Neural progenitor cell (in vitro differentiated cells): Measurements from ENCODE around the gene CCDC177. TPM values are rescaled to one million over a fixed set of nuclear protein-coding genes. Genes with fewer than 3 reads are reported as not detected.

Source experiments
- DNase-seq: peaks from one replicate; pipeline ENCODE4 v3.0.0-alpha.2; 2016; ENCODE audit warnings: low spot score
- H2AFZ ChIP-seq: fragments of 200-600 bp; sonication (generic); replicated peaks from 2 replicates; pipeline ENCODE4 v1.6.1; 2016; ENCODE audit warnings: antibody characterized with exemption
- H3F3A ChIP-seq: fragments of 200-600 bp; sonication (generic); 2 replicates; pipeline ENCODE4 v1.6.1; 2016; ENCODE audit warnings: antibody characterized with exemption, low read depth
- H3K27ac ChIP-seq: fragments of 200-600 bp; sonication (generic); 2 replicates; pipeline ENCODE4 v1.5.1; 2016; ENCODE audit warnings: mild to moderate bottlenecking
- H3K27me3 ChIP-seq: fragments of 200-600 bp; sonication (generic); 2 replicates; pipeline ENCODE4 v1.6.1; 2016; ENCODE audit warnings: mild to moderate bottlenecking, moderate library complexity
- H3K36me3 ChIP-seq: fragments of 200-600 bp; sonication (generic); 2 replicates; pipeline ENCODE4 v1.5.1; 2016
- H3K4me1 ChIP-seq: fragments of 200-600 bp; sonication (generic); 2 replicates; pipeline ENCODE4 v1.6.1; 2016; ENCODE audit warnings: mixed run types
- H3K4me2 ChIP-seq: fragments of 200-600 bp; sonication (generic); 2 replicates; pipeline ENCODE4 v1.6.1; 2016
- H3K4me3 ChIP-seq: fragments of 200-600 bp; sonication (generic); 2 replicates; pipeline ENCODE4 v1.5.1; 2016
- H3K79me2 ChIP-seq: fragments of 200-600 bp; sonication (generic); 2 replicates; pipeline ENCODE4 v1.6.1; 2016; ENCODE audit warnings: low read depth
- H3K9ac ChIP-seq: fragments of 200-600 bp; sonication (generic); 2 replicates; pipeline ENCODE4 v1.6.1; 2016
- H3K9me3 ChIP-seq: fragments of 200-600 bp; sonication (generic); 2 replicates; pipeline ENCODE4 v1.5.1; 2016; ENCODE audit warnings: low read depth
- H4K20me1 ChIP-seq: fragments of 200-600 bp; sonication (generic); 2 replicates; pipeline ENCODE4 v1.6.1; 2016; ENCODE audit warnings: low read depth
- H3K27ac Mint-ChIP-seq: 3 replicates; pipeline ENCODE4 v1.8.0; 2021; ENCODE audit warnings: mixed read lengths
- H3K27me3 Mint-ChIP-seq: 2 replicates; pipeline ENCODE4 v1.8.0; 2022; ENCODE audit warnings: low read depth, mild to moderate bottlenecking, inconsistent platforms, moderate library complexity, mixed read lengths; ENCODE audit not compliant: insufficient read depth
- H3K36me3 Mint-ChIP-seq: 3 replicates; pipeline ENCODE4 v1.8.0; 2021; ENCODE audit warnings: mixed read lengths
- H3K4me1 Mint-ChIP-seq: 3 replicates; pipeline ENCODE4 v1.8.0; 2021; ENCODE audit warnings: mixed read lengths
- H3K4me3 Mint-ChIP-seq: 3 replicates; pipeline ENCODE4 v1.8.0; 2021; ENCODE audit warnings: mild to moderate bottlenecking, moderate library complexity, mixed read lengths
- H3K9me3 Mint-ChIP-seq: 3 replicates; pipeline ENCODE4 v1.8.0; 2020; ENCODE audit warnings: mixed read lengths
- EZH2 ChIP-seq: fragments of 200-600 bp; sonication (generic); IDR thresholded peaks from 2 replicates; pipeline ENCODE4 v1.6.1; 2017; ENCODE audit warnings: antibody characterized with exemption, mild to moderate bottlenecking, moderate library complexity
- EZH2phosphoT487 ChIP-seq: fragments of 200-600 bp; sonication (generic); IDR thresholded peaks from 2 replicates; pipeline ENCODE4 v1.6.1; 2017; ENCODE audit warnings: antibody characterized with exemption
- total RNA-seq: library from RNA; depleted of rRNA; stranded (reverse); fragments of >200 nt; gene quantifications from 2 replicates; pipeline ENCODE4 v1.2.3, GENCODE V29; 2015; ENCODE audit warnings: low replicate concordance
- TF ChIP-seq, protein P1 (sequence below): fragments of 200-600 bp; sonication (generic); IDR thresholded peaks from 2 replicates; pipeline ENCODE4 v1.5.1; 2017; ENCODE audit warnings: antibody characterized with exemption, mild to moderate bottlenecking

Gene CCDC177
- total RNA-seq, 1 donor from 2014 or later = 8.6 TPM

DNA sequence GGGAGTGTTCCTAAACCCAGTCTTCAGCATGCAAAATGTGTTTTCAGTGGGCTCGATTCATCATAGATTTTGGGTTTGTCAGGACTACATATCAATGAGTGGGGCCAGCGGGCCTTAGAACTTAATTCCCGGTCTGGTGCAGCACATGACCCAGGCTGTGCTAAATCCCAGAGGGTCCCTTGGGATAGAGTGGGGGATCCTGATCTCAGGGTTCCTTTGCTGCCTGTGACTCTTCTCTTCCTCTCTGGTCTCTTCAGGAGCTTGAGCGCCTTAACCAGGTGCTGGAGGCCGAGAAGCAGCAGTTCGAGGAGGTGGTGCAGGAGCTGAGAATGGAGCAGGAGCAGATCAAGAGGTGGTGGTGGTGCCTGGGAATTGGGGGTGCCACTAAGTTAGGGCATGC lies 52.6 kb downstream of the CCDC177 start:
- H3K79me2 ChIP-seq = no peaks in the 10 kb centered on the region
- no peaks in the 10 kb centered on the region for H3K27me3 ChIP-seq
- peaks cover 15% of the 10 kb centered on the region for H3K4me1 Mint-ChIP-seq
- no peaks in the 10 kb centered on the region for H3K36me3 Mint-ChIP-seq
- H3K4me3 Mint-ChIP-seq = no peak overlapping the region
- no peak overlapping the region for H3K4me2 ChIP-seq
- H3K36me3 ChIP-seq = no peaks in the 10 kb centered on the region
- peaks cover 15% of the 10 kb centered on the region for H3K27me3 Mint-ChIP-seq
- H3F3A ChIP-seq = peaks cover 15% of the 10 kb centered on the region
- no peaks in the 10 kb centered on the region for H4K20me1 ChIP-seq
- H3K4me1 ChIP-seq = peaks cover 17% of the 10 kb centered on the region
- no peak for DNase-seq
- peaks cover 2% of the 10 kb centered on the region for H3K9me3 Mint-ChIP-seq
- no peak overlapping the region for H3K27ac Mint-ChIP-seq
- H3K4me3 ChIP-seq = no peak overlapping the region
- H3K27ac ChIP-seq = no peak overlapping the region
- H2AFZ ChIP-seq = no peak overlapping the region
- no peak overlapping the region for H3K9ac ChIP-seq
- TF ChIP-seq, protein P1, sequence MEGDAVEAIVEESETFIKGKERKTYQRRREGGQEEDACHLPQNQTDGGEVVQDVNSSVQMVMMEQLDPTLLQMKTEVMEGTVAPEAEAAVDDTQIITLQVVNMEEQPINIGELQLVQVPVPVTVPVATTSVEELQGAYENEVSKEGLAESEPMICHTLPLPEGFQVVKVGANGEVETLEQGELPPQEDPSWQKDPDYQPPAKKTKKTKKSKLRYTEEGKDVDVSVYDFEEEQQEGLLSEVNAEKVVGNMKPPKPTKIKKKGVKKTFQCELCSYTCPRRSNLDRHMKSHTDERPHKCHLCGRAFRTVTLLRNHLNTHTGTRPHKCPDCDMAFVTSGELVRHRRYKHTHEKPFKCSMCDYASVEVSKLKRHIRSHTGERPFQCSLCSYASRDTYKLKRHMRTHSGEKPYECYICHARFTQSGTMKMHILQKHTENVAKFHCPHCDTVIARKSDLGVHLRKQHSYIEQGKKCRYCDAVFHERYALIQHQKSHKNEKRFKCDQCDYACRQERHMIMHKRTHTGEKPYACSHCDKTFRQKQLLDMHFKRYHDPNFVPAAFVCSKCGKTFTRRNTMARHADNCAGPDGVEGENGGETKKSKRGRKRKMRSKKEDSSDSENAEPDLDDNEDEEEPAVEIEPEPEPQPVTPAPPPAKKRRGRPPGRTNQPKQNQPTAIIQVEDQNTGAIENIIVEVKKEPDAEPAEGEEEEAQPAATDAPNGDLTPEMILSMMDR = no peak
- no peak for TF ChIP-seq EZH2
- no peak for TF ChIP-seq EZH2phosphoT487
- H3K9me3 ChIP-seq = no peaks in the 10 kb centered on the region

Other genes with a start within 250 kb of the CCDC177 start
- 252 and 337 TPM in 2 replicates for gene ERH, start 176.6 kb downstream of the CCDC177 start, total RNA-seq
- gene SLC39A9, start 176.2 kb downstream of the CCDC177 start, total RNA-seq = 54.5 and 61.2 TPM in 2 replicates
- gene PLEKHD1, start 90.1 kb downstream of the CCDC177 start, total RNA-seq = not detected in 2 replicates
- gene SUSD6, start 36.7 kb upstream of the CCDC177 start, total RNA-seq = 6.3 and 9.2 TPM in 2 replicates
- 486 and 664 TPM in 2 replicates for gene SRSF5, start 192.3 kb upstream of the CCDC177 start, total RNA-seq
- not detected in 2 replicates for gene SLC10A1, start 222.4 kb upstream of the CCDC177 start, total RNA-seq